Measurements from ENCODE around the gene GBP6.
"Not testable (repeated sequence)": the region's sequence is repeated elsewhere in the genome, so short reads cannot be mapped to it uniquely, and the experiment has no call there.

GBP6 gene

GRCh38 chr1:89367221-89367620, 3.4 kb downstream of the GBP6 start:
- DNase-seq (ENCODE audit: low read depth in 2 of 2): no peak

- DNase-seq (ENCODE audit: low read depth in 2 of 2): no peak
Measured at GRCh38 chr1:89369331-89369730, 5.5 kb downstream of the GBP6 start.

DNA sequence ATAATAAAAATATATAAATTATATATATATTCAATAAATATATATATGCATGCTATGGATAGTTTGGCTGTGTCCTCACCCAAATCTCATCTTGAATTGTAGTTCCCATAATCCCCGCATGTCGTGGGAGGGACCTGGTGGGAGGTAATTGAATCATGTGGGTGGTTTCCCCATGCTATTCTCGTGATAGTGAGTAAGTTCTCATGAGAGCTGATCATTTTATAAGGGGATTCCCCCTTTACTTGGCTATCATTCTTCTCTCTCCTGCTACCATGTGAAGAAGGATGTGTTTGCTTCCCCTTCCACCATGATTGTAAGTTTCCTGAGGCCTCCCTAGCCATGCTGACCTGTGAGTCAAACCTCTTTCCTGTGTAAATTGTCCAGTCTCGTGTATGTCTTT, 10.0 kb downstream of the GBP6 start:
- DNase-seq (ENCODE audit: low read depth in 2 of 2): not testable (repeated sequence)

GRCh38 chr1:89378001-89378400, 14.1 kb downstream of the GBP6 start:
- no peak for DNase-seq (ENCODE audit: low read depth in 2 of 2)

DNA sequence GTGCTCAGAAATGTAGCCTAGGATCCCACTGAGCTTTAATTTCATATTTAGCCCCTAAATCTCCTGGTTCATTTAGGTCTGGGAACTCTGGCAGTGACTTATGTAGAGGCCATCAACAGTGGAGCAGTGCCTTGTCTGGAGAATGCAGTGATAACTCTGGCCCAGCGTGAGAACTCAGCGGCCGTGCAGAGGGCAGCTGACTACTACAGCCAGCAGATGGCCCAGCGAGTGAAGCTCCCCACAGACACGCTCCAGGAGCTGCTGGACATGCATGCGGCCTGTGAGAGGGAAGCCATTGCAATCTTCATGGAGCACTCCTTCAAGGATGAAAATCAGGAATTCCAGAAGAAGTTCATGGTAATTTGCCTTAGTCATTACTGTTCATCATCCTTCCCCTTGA, 17.8 kb downstream of the GBP6 start:
- DNase-seq (ENCODE audit: low read depth in 2 of 2): no peak

- DNase-seq (ENCODE audit: low read depth in 2 of 2): no peak
Measured at GRCh38 chr1:89382479-89382878, 18.6 kb downstream of the GBP6 start.

DNA sequence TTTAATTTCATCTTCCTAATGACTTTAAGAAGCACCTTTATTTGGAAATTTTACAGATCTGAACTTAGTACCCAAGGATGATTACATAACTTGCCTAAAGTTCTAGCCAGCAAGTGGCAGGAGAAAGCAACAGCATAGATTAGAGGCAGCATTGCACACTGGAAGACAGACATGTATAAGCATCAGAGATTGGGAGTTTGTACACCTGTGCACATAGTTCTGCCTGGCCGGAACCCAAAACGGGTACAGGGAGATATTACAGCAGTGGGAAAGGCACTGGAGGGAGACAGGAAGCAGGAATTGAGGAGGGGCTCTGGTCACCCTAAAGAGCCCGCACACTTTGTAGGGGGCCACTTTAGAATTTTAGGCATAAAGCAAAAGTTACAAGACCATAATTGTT, 19.3 kb downstream of the GBP6 start:
- no peak for DNase-seq (ENCODE audit: low read depth in 2 of 2)

- DNase-seq (ENCODE audit: low read depth in 2 of 2): no peak
Measured at GRCh38 chr1:89390707-89391106, 26.8 kb downstream of the GBP6 start.

DNA sequence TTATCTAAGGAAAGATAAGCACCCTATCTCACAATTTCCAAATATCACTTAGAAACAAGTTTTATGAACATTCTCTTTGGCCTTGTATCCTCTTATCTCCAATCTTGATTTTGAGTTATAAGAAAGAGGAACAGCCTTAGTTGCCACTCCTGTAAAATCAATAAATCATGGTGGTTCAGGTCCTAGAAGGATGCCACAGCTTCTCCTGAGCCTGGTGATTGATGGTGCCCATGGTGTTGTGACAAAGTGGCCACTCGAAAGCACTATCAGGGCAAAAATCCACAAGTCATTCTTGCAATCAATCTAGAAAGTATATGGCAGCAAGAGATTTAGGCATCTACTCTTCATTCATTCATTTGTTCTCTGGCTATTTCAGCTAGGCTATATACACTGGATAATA, 27.8 kb downstream of the GBP6 start:
- DNase-seq (ENCODE audit: low read depth in 2 of 2): no peak

DNA sequence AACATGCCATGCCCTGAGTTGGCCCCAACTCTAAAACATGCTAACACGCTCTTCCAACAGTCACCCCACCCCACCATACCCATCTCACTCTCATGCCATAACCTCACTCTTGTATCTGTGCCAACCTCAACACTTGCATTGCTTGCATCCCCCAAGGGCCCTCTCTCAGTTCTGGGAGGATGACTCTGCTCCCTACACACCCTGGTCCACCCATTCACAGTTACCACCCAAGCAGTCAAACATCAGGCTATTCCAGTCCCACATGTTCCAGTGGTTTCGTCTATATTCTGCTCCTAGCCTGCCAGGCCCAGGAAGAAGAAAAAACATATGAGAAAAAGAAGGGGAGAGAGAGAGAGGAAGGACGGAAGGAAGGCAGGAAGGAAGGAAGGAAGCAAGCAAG, 31.0 kb downstream of the GBP6 start:
- no peak for DNase-seq (ENCODE audit: low read depth in 2 of 2)

DNA sequence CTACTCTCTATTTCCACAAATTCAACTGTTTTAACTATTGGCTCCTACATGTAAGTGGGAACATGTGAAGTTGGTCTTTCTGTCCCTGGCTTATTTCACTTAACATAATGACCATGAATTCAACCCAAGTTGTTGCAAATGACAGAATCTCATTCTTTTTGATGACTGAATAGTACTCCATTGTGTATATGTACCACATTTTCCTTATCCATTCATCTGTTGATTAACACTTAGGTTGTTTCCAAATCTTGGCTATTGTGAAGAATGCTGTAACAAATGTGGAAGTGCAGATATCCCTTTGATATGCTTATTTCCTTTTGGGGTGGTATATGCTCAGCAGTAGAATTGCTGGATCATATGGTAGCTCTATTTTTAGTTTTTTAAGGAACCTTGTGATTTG, 33.0 kb downstream of the GBP6 start:
- DNase-seq (ENCODE audit: low read depth in 2 of 2): no peak

GRCh38 chr1:89405275-89405929, 41.5 kb downstream of the GBP6 start:
- no peak for DNase-seq (ENCODE audit: low read depth in 2 of 2)

DNA sequence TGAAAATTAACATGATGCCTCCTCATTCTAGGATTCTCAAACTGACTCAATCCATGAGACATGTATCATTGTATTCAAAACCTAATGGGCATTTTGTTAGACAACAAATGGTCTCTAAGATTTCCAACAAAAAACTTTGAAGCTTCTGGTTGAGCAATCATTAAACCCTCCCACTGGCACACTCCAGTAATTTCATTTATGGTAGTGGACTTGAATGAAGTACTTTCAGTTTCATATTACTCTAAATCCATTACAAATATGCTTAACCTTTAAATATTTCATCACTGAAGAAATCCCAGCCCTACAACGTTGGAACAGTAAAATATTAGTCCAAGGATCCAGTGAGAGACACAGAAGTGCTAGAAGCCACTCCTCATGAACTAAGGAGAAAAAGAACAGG, 43.5 kb downstream of the GBP6 start:
- DNase-seq (ENCODE audit: low read depth in 2 of 2): no peak

GRCh38 chr1:89407768-89408167, 43.9 kb downstream of the GBP6 start:
- not testable (repeated sequence) for DNase-seq (ENCODE audit: low read depth in 2 of 2)

DNA sequence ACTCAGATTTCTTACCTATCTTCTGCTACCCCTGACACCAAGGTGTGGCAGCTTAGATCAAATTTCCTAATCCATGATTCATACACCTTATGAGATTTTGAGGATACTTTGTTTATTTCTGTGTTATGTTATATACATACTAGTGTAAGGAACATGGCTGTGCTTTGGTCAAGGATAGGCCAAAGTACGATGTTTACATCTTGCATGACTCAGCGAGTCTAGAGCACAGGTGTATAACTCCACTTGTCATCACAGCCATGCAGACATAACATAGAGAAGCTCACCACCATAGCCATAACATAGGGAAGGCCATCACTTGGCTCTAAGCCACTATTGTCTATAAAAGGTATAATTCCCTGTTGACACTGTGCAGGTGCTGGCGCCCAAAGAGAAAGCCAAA, 61.2 kb downstream of the GBP6 start:
- DNase-seq (ENCODE audit: low read depth in 2 of 2): no peak

- no peak for DNase-seq (ENCODE audit: low read depth in 2 of 2)
Measured at GRCh38 chr1:89429062-89429461, 65.2 kb downstream of the GBP6 start.

- DNase-seq (ENCODE audit: low read depth in 2 of 2): not testable (repeated sequence)
Measured at GRCh38 chr1:89429681-89430080, 65.8 kb downstream of the GBP6 start.

DNA sequence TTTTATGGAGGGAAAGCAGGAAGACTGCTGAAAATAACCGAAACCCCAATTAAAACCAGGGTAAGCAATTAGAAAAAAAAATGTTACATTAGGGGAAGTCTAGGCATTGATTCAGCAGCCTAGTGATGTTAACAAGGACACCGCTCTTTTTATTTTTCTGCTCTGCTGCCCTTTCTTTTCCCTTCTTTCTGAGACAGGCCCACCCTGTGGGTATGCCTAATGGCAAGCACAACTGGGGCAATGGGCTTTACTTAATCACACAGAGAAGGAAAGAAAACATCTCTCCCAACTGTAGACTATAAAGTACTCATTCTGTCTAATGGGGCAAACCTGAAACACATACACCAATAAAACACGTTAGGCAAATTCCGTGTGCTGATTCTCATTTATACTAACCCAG, 69.6 kb downstream of the GBP6 start:
- DNase-seq (ENCODE audit: low read depth in 2 of 2): no peak

GRCh38 chr1:89434058-89434780, 70.4 kb downstream of the GBP6 start:
- not testable (repeated sequence) for DNase-seq (ENCODE audit: low read depth in 2 of 2)
